Fibroblast of mammary gland (primary cell): Measurements from ENCODE around the gene MC2R.

Experiments
- DNase-seq: peaks from one replicate; pipeline ENCODE4 v3.0.0-alpha.2; 2010; ENCODE audit warnings: low read depth
- H3K4me3 ChIP-seq: 2 replicates; pipeline ENCODE4 v1.5.1; 2011; ENCODE audit warnings: low read depth, mild to moderate bottlenecking, low read length, moderate library complexity; ENCODE audit not compliant: control insufficient read depth
- TF ChIP-seq, protein P1 (sequence below): conservative IDR thresholded peaks from 2 replicates; pipeline ENCODE4 v1.5.1; 2011; ENCODE audit warnings: low read depth, low read length, inconsistent platforms; ENCODE audit not compliant: control insufficient read depth, insufficient read depth

MC2R gene

DNA sequence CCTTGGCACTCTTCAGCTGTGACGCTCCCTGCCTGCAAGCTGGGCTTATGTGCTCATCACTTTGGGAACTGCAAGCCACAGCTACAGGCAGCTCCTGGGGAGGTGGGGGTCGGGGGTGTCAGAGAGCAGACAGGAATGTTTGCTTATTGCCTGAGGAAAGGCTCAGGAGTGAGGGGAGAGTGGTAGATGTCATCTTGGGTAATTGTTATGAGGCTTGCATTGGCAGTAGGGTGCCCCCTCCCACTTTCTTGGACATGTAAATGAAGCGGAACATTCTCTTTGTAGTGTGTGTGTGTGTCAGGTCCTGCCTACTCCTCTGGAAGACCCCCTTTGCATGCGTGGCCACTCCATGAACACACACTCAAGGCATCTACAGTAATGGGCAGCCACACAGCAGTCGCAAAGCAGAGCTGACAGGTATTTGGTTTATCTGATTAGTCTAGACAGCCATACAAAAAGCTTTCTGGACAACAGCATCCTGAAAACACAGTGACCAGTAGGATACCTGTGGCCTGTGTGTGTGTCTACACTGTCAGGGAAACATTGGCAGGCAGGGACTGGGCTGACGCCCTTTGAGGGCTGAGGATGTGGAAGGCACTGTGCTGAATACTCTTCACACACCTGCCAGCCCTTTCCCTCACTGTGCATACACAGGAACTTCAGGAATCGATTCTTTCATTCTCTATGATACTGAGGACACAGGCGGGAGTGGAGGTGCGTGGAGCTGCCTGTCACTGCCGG is 17.1 kb upstream of the MC2R start:
- no peak for DNase-seq
- TF ChIP-seq, protein P1, sequence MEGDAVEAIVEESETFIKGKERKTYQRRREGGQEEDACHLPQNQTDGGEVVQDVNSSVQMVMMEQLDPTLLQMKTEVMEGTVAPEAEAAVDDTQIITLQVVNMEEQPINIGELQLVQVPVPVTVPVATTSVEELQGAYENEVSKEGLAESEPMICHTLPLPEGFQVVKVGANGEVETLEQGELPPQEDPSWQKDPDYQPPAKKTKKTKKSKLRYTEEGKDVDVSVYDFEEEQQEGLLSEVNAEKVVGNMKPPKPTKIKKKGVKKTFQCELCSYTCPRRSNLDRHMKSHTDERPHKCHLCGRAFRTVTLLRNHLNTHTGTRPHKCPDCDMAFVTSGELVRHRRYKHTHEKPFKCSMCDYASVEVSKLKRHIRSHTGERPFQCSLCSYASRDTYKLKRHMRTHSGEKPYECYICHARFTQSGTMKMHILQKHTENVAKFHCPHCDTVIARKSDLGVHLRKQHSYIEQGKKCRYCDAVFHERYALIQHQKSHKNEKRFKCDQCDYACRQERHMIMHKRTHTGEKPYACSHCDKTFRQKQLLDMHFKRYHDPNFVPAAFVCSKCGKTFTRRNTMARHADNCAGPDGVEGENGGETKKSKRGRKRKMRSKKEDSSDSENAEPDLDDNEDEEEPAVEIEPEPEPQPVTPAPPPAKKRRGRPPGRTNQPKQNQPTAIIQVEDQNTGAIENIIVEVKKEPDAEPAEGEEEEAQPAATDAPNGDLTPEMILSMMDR = no peak
- no peak overlapping the region for H3K4me3 ChIP-seq

GRCh38 chr18:13930964-13931363 is 15.6 kb upstream of the MC2R start:
- DNase-seq = no peak
- TF ChIP-seq, protein P1 = no peak
- no peak overlapping the region for H3K4me3 ChIP-seq

DNA sequence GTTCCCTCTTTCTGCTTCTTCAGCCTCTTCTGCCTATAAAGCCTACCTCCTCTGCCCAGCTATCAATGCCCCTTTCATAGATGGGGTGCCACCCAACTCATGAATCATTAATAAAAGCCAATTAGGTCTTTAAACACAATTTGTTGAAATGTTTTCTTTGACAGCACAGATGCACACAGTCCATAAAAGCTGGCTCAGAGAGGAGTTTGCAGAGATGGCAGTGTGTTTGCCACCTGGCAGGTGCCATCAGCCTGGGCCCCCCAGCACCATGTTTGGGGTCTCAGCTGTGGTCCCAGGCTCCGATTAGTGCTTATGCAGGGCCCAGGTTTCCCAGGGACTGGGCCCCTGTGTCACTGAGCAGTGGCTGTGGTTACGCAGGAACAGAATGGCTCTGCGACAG is 7.9 kb upstream of the MC2R start:
- TF ChIP-seq, protein P1 = no peak
- H3K4me3 ChIP-seq = no peak overlapping the region
- DNase-seq = no peak

DNA sequence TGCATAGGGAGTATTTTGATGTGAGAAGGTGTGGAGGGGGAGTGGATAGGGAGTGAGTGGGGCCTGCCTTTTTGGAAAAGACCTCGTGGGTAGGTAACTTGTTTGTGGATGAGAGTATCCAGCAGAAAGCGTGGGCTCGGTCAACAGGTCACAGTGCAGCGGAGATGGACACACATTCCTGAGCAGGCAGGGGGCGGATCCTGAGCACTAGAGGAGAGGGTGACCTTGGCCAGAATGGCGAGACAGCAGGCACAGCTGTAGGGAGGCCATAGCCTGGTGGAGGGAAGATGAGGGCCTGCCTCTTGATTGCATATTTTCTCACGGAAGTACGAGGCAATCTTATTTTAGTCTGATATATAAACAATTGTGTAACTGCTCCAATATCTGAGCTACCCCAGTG is 3.6 kb upstream of the MC2R start:
- no peak for DNase-seq
- TF ChIP-seq, protein P1 = no peak
- H3K4me3 ChIP-seq = no peak overlapping the region

DNA sequence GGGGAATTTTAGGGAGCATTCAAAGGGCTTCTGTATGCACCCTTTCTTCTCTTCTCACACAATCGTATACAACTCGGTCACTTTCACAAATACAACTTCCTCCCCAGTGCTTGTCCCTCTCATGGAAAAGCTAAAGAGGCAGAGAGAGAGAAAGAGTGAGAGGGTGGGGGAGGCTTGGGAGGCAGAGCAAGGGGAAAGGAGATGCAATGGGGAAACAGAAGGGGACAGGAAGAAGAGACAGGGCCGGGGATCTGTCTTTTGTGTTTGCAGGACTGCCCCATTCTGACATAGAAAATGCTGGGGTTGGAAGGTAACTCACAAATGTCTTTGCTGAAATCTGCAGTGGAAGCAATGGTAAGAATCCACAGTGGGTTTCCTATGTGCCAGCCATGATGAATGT is 2.1 kb upstream of the MC2R start:
- no peak overlapping the region for H3K4me3 ChIP-seq
- DNase-seq = no peak
- TF ChIP-seq, protein P1 = no peak

- no peak for DNase-seq
- H3K4me3 ChIP-seq = no peak overlapping the region
- TF ChIP-seq, protein P1 = no peak
These were observed 1.2 kb upstream of the MC2R start for GRCh38 chr18:13916559-13916958.
